ENCODE data around the gene TPST2. TPM values are rescaled to one million over a fixed set of nuclear protein-coding genes. Genes with fewer than 3 reads are reported as not detected.

The TPST2 gene
- total and polyA plus RNA-seq, 2 of the 4 experiments (the other 2 are of a cell fraction): 42.5 to 63.6 TPM

DNA sequence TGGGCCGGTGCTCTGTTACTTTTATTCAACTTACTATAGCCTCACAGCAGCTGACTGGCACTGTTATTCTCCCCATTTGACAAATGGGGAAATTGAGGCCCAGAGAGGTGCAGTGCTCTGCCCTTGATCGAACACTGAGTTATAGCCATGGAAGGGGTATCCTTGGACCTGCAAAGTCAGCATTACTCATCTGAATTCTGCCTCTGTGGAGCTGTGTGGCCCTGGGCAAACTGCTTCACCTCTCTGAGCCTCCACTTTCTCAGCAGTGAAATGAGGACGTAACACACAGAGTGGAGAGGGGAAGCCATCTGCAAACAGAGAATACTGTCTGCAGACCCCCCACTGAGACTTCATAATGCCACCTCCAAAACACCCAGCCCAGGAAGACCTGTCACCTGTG is 25.3 kb downstream of the TPST2 start:
- dilution Hi-C loops (cut with HindIII; ENCODE audit: low sequenced_read_pairs, unreplicated experiment): no loop called here
- Histone ChIP-seq H4K8ac (ENCODE audit: low read depth in 2 of 2, low read length in 2 of 2) (no peak overlapping the region), H3K18ac (ENCODE audit: low read depth, low read length) (no peak overlapping the region), H3K36me3 (ENCODE audit: control insufficient read depth, insufficient read depth, low read length) (peaks cover 4% of the 10 kb centered on the region), H3K9me3 (ENCODE audit: control insufficient read depth, insufficient read depth, low read length) (no peaks in the 10 kb centered on the region), H4K91ac (ENCODE audit: insufficient read depth, low read depth, low read length) (no peak overlapping the region), H3K27me3 (ENCODE audit: control insufficient read depth, insufficient read depth, low read length) (no peaks in the 10 kb centered on the region), H2BK15ac (ENCODE audit: low read depth, low read length) (no peak overlapping the region), H3K9ac (ENCODE audit: low read depth, low read length) (no peak overlapping the region), H3K4ac (ENCODE audit: low read depth, low read length) (no peak overlapping the region), H3K4me1 (ENCODE audit: control insufficient read depth, insufficient read depth, low read length) (peaks cover 2% of the 10 kb centered on the region), H3K4me2 (ENCODE audit: low read depth, low read length) (no peak overlapping the region), H3K9me1 (ENCODE audit: insufficient read depth, low read length) (peaks cover 12% of the 10 kb centered on the region), H2BK5ac (ENCODE audit: low read depth, low read length, poor library complexity, severe bottlenecking) (no peak overlapping the region), H3K23ac (ENCODE audit: low read depth, low read length) (no peak overlapping the region), H2AK9ac (replicated peaks; ENCODE audit: low read depth, low read length, poor library complexity) (no peak overlapping the region), H3K14ac (replicated peaks; ENCODE audit: low read depth, low read length) (no peak overlapping the region), H4K20me1 (ENCODE audit: insufficient read depth, low read length) (peaks cover 19% of the 10 kb centered on the region), H2BK20ac (ENCODE audit: low read depth, low read length) (no peak overlapping the region), H2BK120ac (ENCODE audit: low read depth, low read length) (no peak overlapping the region), H3K79me1 (ENCODE audit: low read depth in 1 of 2, low read length in 2 of 2) (peaks cover 34 to 74% of the 10 kb centered on the region in 2 experiments), H2AK5ac (ENCODE audit: low read depth, low read length) (no peak overlapping the region), H3K56ac (ENCODE audit: extremely low read depth, insufficient read depth, low read length) (no peak overlapping the region), H3K27ac (ENCODE audit: insufficient read depth, low read length) (no peak overlapping the region), H3K4me3 (ENCODE audit: insufficient read depth, low read depth, low read length) (no peak overlapping the region), H4K5ac (ENCODE audit: low read depth, low read length) (no peak overlapping the region), H2AFZ (replicated peaks; ENCODE audit: low read length, poor library complexity) (no peak overlapping the region)
- ATAC-seq (ENCODE audit: low read depth): no peak
- WGBS, 2 experiments (ENCODE audit: extremely low coverage in 2 of 2, insufficient read length in 1 of 2): no CpG with 5 or more reads among the region's 3 CpGs
- BruUV-seq (replicated peaks): no TSS peak
- ChIA-PET CTCF (no interaction called here), POLR2A (ENCODE audit: unreplicated experiment) (no interaction called here)
- TF ChIP-seq CHD1 (IDR thresholded peaks at IDR 0.05; ENCODE audit: low read depth, low read length) (no peak), MAZ (IDR thresholded peaks at IDR 0.05; ENCODE audit: borderline replicate concordance, low read depth, low read length) (no peak), POLR2A (IDR thresholded peaks at IDR 0.05; ENCODE audit: low read depth, low read length) (no peak), RCOR1 (IDR thresholded peaks at IDR 0.05; ENCODE audit: insufficient replicate concordance, low read length) (no peak)
- DNase-seq: no peak
- intact Hi-C loops (cut with micrococcal nuclease): no loop called here
- in situ Hi-C loops (cut with MboI; ENCODE audit: low sequenced_read_pairs): no loop called here
